SIG-M5 treated with dmso at 0.1 percent for 504 hours (cell line): ENCODE data around the gene AQR.
"Not testable (repeated sequence)": the region's sequence is repeated elsewhere in the genome, so short reads cannot be mapped to it uniquely, and the experiment has no call there.

Experiments
- DNase-seq: peaks from one replicate; lab custom pipeline; 2025; ENCODE audit not compliant: unreplicated experiment; lab: John Stamatoyannopoulos, UW

AQR gene

DNA sequence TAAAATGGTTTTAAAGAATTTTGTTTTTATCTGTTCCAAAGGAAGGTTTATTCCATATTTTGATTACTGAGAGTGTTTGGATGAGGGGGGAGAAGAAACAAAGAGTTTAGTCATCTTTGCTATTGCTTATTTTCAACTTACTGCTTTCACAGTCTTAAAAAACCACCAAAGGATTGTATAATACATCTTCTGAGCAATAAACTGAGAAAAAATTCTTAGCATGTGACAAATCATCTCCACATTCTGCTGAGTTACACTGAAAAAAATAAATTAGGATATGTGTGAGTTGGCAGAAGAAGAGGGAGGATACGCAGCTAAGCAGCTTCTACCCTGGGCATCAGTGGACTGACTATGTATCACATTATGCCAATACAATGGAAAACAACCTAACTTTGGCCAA lies 151.0 kb downstream of the AQR start:
- no peak for DNase-seq

DNA sequence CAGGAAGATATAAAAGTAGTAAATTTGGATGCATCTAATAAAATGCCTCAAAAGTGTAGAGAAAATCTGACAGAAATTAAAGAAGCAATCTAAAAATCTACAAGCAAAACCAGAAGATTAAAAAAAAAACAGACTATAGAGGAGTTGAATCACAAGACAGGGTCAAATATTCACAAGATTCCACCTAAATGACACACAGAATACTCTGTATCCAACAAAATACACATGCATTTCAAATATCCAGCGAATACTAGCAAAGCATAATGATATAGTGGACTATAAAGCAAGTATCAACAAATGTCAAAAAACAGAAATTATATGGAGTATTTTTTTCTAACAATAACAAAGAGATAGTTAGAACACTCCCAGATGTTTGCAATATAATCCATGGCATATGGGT lies 153.7 kb downstream of the AQR start:
- DNase-seq, result no peak

DNA sequence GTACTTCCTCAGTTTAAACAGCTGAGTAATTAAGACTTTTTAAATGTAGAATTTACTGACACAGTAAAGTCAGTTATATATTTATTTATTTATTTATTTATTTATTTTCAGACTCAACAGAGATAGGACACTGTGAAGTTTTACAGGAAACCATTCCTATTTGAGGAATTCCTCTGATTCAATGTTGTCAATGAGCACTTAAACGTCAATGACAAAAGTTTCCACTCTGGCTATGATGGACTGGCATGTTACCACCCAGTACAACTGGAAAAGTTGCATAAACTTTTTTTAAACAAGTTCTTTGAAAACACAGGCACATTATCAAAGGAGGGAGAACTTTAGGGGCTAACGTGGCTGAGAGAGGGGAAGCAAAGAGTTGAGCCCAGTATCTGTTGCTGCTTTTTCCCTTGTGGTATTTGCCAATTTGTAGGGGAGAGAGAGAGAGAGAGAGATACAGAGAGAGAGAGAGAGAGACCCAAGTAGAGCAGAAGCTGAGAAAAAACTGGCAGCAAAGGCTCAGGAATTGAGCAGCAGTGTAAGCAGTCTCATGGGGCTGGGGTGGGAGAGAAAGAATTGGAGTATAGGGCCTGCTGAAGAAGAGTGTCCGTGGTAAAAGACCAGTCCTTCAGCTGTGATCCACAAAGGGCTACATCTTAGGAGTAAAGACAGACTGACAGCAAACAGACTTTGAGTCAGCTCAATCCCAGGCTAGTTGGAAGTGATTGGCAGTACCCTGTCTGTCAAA lies 155.9 kb downstream of the AQR start:
- no peak for DNase-seq

DNA sequence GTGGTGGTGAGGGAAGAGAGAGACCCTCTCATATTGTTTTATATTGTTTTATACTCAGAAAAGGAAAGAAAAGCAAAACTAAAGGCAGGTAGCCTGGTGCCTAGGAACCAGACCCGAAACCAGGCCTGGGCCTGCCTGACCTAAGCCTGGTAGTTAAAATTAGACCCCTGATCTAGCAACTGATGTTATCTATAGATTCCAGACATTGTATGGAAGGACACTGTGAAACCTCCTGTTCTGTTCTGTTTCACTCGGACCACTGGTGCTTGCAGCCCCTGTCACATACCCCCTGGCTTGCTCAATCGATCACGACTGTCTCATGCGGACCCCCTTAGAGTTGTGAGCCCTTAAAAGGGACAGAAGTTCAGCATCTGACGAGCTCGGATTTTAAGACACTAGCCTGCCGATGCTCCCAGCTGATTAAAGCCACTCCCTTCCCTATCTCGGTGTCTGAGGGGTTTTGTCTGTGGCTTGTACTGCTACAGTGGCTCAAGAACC lies 156.6 kb downstream of the AQR start:
- not testable (repeated sequence) for DNase-seq

DNA sequence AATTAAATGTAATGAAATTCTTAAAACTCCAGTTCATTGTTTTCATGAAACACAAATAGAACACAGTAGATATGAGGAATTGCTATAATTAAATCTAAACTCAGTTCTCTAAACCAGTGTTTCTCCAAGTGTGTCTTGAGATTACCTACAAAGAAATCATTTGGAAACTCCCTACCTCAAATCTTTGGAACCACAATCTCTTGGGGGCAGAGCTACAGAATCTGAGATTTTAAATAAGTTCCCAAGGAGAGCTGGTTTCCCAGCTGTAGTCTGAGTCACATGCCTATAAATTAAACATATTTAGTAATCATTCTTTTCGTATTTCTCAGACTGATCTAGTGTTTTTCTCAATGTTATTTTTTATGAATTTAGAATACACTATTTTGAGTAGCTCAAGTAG lies 157.2 kb downstream of the AQR start:
- no peak for DNase-seq

DNA sequence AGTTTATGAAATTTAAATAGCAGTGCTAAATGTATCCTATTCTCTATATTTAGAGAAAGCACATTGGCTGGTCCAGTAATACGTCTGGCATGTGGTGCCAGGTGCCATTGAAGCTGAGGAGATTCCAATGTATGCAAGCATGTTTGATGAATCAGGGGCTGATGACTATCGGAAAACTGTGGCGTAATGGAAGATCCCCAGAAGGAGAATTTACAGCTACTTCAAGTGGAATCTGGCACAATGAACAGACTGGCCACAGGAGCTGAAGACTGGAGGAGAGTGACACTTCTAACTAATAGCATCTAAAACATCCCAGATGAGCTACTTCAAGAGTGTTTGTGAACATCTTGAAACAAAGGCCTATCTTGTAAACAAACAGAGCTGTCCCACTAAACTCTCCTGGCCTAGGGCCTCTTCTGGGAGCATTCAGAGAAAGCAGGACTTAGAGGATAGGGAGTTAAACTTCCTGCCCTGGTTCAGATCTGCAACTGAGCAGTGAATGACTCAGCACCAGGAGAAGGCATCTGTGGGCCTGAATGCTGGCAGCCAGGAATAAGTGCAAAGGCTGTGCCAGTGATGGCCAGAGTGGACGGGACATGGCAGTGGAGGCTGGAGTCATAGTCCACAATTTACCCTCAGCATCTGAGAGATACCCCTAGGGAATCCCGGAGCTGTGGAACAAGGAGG lies 159.0 kb downstream of the AQR start:
- DNase-seq, result no peak

DNA sequence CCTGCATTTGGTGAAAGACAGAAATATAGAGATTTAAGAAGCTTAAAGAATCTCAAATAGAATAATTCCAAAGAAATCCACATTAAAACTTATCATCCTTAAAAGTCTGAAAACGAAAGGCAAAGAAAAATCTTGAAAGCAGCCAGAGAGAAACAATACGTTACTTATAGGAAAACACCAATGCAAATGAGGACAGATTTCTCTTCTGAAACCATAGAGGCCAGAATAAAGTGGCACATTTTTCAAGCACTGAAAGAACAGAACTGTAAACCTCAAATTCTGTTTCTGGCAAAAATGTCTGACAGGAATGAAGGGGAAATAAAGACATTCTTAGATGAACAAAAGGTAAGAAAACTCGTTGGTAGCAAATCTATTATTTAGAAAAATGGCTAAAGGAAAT lies 160.4 kb downstream of the AQR start:
- DNase-seq, result no peak

DNA sequence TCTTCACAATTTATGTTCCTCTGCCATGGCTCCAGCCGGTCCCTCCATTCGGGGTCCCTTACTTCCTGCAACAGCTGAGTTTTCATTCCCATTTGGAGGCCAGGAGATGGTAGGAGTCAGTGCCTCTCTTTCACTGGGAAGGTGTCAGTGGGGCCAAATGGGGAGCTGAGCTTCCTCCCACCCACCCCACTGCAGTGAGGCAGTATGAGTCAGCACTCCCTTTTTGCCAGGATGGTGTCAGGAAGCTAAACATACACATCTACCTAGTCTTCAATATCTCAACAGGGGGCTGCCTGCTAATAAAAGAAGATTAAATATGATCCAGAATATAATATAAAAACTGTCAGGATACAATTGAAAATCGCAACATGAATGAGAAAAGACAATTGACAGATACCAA lies 161.5 kb downstream of the AQR start:
- no peak for DNase-seq

DNA sequence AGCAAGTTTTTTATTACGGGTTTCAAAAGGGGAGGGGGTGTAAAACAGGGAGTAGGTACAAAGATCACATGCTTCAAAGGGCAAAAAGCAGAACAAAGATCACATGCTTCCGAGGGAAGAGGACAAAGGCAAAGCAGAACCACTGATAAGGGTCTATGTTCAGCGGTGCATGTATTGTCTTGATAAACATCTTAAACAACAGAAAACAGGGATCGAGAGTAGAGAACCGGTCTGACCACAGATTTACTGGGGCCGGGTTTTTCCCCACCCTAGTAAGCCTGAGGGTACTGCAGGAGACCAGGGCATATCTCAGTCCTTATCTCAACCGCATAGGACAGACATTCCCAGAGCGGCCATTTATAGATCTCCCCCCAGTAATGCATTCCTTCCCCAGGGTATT lies 162.3 kb downstream of the AQR start:
- not testable (repeated sequence) for DNase-seq

DNA sequence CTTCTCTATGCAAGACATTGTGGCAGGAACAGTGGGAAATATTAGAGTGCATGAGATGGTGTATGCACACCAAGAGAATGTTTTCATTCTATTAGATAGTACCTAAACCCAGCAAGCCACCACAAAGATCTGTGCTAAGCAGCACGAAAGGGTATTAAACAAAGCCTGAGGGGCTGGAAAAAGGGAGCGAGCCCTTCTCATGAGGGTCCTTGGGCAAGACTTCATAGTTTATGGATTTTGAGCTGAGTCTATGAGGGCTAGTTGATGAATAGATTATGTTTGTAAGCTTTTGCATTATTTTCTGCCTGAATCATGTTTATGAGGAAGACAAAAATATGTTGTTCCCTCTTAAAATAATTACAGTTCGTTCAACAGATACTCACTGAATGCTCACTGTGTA lies 164.8 kb downstream of the AQR start:
- no peak for DNase-seq

DNA sequence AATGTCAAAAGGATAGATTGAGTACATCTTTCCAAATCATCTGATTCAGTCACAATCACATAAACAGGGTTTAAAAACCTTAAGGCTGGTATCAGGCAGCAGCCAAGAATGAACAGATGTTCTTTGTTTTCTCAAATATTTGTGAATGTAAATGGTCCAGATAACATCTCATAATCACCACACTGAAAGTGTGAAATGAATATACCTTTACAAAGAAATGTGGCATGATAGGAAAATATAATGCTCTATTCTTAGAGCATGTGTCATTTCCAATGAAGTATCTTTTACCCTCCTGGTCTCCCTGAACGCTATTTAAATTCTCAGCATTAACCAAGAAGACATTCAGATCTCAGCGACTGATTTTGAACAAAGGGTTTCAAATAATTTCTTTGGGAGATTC lies 165.4 kb downstream of the AQR start:
- no peak for DNase-seq

DNA sequence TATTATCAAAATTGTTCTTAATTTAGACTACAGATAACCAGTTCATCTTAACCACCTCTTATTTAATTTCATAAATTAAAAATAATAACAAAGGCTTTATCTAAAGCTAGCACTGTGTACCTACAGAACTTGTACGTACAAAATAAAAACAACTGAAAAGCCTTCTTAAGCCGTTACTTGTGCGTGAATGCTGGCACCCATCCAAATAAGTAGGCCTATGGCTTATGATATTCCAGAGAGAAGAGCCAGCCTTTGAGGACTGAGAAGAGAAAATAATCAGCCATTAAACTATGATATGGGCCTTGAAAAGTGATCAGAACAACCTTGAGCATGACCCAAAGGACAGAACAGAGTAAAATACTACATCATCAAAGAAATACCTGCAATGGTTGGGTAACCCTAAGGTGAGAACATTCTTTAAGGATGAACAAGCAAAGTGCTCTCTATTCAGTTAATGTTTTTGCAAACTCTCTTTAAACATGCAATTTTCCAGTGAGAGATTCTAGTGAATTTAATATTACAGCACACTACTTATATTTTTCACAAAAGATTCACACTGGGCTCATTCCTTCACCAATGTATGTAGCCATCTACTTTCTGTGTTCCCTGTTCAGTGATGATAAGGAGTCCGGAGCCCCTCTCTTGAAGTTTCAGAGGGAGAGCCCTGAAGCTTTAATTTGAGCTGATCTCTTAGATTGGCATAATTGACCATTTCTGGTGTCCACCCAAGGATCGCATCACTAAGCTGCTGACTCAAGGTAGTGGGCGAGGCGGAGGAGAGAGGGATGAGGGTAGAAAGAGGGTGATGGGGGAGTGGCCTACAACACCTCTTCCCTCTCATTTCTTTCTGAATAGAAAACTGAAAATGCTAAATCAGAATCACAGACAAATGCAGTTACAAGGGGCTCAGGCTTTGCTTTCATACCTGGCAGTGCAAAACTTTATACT lies 166.5 kb downstream of the AQR start:
- DNase-seq, result no peak

DNA sequence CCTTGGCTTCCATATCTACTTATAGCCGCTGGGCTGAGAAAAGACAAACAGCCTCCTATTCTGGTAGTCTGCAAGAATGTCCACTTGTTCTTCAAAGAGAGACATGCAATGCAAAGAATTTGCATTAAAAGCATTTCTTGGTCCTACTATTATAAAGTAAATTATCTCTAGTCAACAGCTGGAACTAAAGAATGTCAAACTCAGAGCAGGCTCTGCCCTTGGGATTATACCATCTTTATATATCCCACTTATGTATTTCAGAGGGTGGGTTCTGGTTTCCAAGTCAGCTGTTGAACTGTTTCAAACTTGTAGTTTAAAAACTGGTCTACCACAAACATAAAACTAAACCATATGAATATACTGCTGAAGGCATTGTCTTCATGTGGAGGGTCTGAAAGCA lies 167.2 kb downstream of the AQR start:
- DNase-seq, result no peak
